Breast epithelium (tissue), 4 donors: ENCODE measurements around the gene TNFRSF6B. TPM values are rescaled to one million over a fixed set of nuclear protein-coding genes. Genes with fewer than 3 reads are reported as not detected.
"Not testable (repeated sequence)": the region's sequence is repeated elsewhere in the genome, so short reads cannot be mapped to it uniquely, and the experiment has no call there.

Experiments used
- DNase-seq, 2 donors: peaks; one replicate each; pipeline ENCODE4 v3.0.0-alpha.2; 2019; ENCODE audit warnings: low spot score in 2 of 2
- H3K27ac ChIP-seq, 2 donors: fragments of 200-600 bp; sonication (generic) in 1 of 2; one replicate each; pipeline ENCODE4 v1.5.1; 2016 to 2019; ENCODE audit warnings: mild to moderate bottlenecking in 1 of 2
- H3K27me3 ChIP-seq, 2 donors: fragments of 200-600 bp; sonication (generic) in 1 of 2; one replicate each; pipeline versions ENCODE4 v1.5.1 to v1.6.0; 2017 to 2019; ENCODE audit warnings: control low read depth in 1 of 2, mild to moderate bottlenecking in 1 of 2
- H3K36me3 ChIP-seq: fragments of 200-600 bp; one replicate; pipeline ENCODE4 v1.5.1; 2019
- H3K4me1 ChIP-seq, 2 donors: fragments of 200-600 bp; sonication (generic); one replicate each; pipeline ENCODE4 v1.5.1; 2016 to 2019; ENCODE audit warnings: control low read depth in 1 of 2
- H3K4me3 ChIP-seq, 3 donors: fragments of 200-600 bp; sonication (generic); 1 replicate in 2 of 3; 2 replicates in 1 of 3; pipeline ENCODE4 v1.5.1; 2016 to 2019; ENCODE audit warnings: mild to moderate bottlenecking in 3 of 3, moderate library complexity in 2 of 3
- H3K9me3 ChIP-seq, 2 donors: fragments of 200-600 bp; sonication (generic) in 1 of 2; one replicate each; pipeline ENCODE4 v1.5.1; 2016 to 2019; ENCODE audit warnings: control low read depth in 1 of 2
- CTCF ChIP-seq, 3 donors: fragments of 450-650 bp; IDR thresholded peaks; one replicate each; pipeline ENCODE4 v1.5.1; 2016 to 2017; ENCODE audit warnings: antibody characterized with exemption in 3 of 3, mild to moderate bottlenecking in 3 of 3, moderate library complexity in 3 of 3
- POLR2A ChIP-seq: fragments of 450-650 bp; IDR thresholded peaks from one replicate; pipeline ENCODE4 v1.6.1; 2016; ENCODE audit warnings: antibody characterized with exemption, mild to moderate bottlenecking, moderate library complexity
- POLR2AphosphoS5 ChIP-seq, 3 donors: sonication (generic); formaldehyde crosslinking; IDR thresholded peaks; one replicate each; pipeline ENCODE4 v1.6.1; 2017; ENCODE audit warnings: antibody characterized with exemption in 3 of 3
- intact Hi-C: fragments of 100-400 bp; cut with DNase I; formaldehyde crosslinking; loops from one replicate; pipeline ENCODE4 v1.15.1; 2023; ENCODE audit warnings: low total_unique reads
- total RNA-seq, 3 donors: library from RNA; depleted of rRNA; stranded (reverse); fragments of >200 nt; gene quantifications; one replicate each; pipeline ENCODE4 v1.1.0, GENCODE V29; 2016

TNFRSF6B gene
- total RNA-seq, 3 donors from 2014 or later: 2.8 to 40.0 (median 7.4) TPM

- TF ChIP-seq POLR2A (no peak), POLR2AphosphoS5 (IDR thresholded peaks at IDR 0.05) (no peak), CTCF (IDR thresholded peaks at IDR 0.05) (no peak)
- intact Hi-C loops: no loop called here
- no peak overlapping the region for H3K4me3 ChIP-seq
- H3K9me3 ChIP-seq: peaks cover 16 to 25% of the 10 kb centered on the region in 2 donors
- H3K27ac ChIP-seq: no peak overlapping the region
- H3K36me3 ChIP-seq: no peaks in the 10 kb centered on the region
- no peaks in the 10 kb centered on the region for H3K4me1 ChIP-seq
- no peaks in the 10 kb centered on the region for H3K27me3 ChIP-seq
- no peak for DNase-seq
Measured at GRCh38 chr20:63714858-63715257, 18.4 kb downstream of the TNFRSF6B start.

DNA sequence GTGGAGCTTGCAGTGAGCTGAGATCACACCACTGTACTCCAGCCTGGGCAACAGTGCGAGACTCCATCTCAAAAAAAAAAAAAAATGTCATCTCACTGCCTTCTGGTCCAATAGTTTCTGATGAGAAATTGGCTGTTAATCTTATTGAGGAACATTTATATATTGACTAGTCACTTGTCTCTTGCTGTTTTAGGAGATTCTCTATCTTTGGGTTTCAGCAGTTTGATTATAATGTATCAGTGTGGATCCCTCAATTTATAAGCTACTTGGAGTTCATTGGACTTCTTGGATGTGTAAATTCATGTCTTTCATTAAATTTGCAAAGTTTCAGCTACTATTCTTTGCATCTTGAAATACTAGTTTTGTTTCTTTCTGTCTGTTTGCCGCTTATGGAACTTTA lies 22.5 kb downstream of the TNFRSF6B start:
- Histone ChIP-seq H3K27me3 (no peaks in the 10 kb centered on the region), H3K9me3 (peaks cover 16 to 23% of the 10 kb centered on the region in 2 donors), H3K4me1 (no peaks in the 10 kb centered on the region), H3K36me3 (no peaks in the 10 kb centered on the region), H3K27ac (no peak overlapping the region), H3K4me3 (no peak overlapping the region)
- no peak for TF ChIP-seq POLR2AphosphoS5 (IDR thresholded peaks at IDR 0.05)
- TF ChIP-seq POLR2A: no peak
- TF ChIP-seq CTCF (IDR thresholded peaks at IDR 0.05): no peak
- DNase-seq: no peak
- intact Hi-C loops: no loop called here

GRCh38 chr20:63722967-63723622 lies 26.6 kb downstream of the TNFRSF6B start:
- H3K4me1 ChIP-seq, H3K27me3 ChIP-seq, intact Hi-C loops, H3K36me3 ChIP-seq, H3K4me3 ChIP-seq, DNase-seq, H3K27ac ChIP-seq: not testable (repeated sequence)
- H3K9me3 ChIP-seq: peaks cover 16 to 25% of the 10 kb centered on the region in 2 donors

- H3K27ac ChIP-seq, H3K4me1 ChIP-seq, H3K36me3 ChIP-seq, H3K27me3 ChIP-seq, H3K9me3 ChIP-seq, H3K4me3 ChIP-seq, intact Hi-C loops, DNase-seq: not testable (repeated sequence)
Measured at GRCh38 chr20:63730189-63730733, 33.8 kb downstream of the TNFRSF6B start.

DNA sequence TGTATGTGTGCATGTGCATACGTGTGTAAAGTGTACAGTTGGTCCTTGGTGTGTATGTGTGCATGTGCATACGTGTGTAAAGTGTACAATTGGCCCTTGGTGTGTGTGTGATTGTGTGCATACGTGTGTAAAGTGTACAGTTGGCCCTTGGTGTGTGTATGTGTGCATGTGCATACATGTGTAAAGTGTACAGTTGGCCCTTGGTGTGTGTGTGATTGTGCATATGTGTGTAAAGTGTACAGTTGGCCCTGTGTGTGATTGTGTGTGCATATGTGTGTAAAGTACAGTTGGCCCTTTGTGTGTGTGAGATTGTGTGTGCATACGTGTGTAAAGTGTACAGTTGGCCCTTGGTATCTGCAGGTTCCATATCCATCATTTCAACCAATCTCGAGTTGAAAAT lies 35.0 kb downstream of the TNFRSF6B start:
- intact Hi-C loops: no loop called here
- TF ChIP-seq CTCF (IDR thresholded peaks at IDR 0.05): no peak
- no peak for TF ChIP-seq POLR2A
- TF ChIP-seq POLR2AphosphoS5 (IDR thresholded peaks at IDR 0.05): no peak
- Histone ChIP-seq H3K4me3 (no peak overlapping the region), H3K27ac (no peak overlapping the region), H3K27me3 (no peaks in the 10 kb centered on the region), H3K4me1 (no peaks in the 10 kb centered on the region), H3K9me3 (no peaks in the 10 kb centered on the region), H3K36me3 (no peaks in the 10 kb centered on the region)
- no peak for DNase-seq

GRCh38 chr20:63732118-63733095 lies 36.0 kb downstream of the TNFRSF6B start:
- no peaks in the 10 kb centered on the region for H3K9me3 ChIP-seq
- no peaks in the 10 kb centered on the region for H3K36me3 ChIP-seq
- intact Hi-C loops: no loop called here
- peaks cover 0 to 2% of the 10 kb centered on the region in 2 donors for H3K4me1 ChIP-seq
- no peak overlapping the region for H3K4me3 ChIP-seq
- H3K27me3 ChIP-seq: no peaks in the 10 kb centered on the region
- H3K27ac ChIP-seq: no peak overlapping the region
- DNase-seq: no peak
- no peak for TF ChIP-seq CTCF (IDR thresholded peaks at IDR 0.05)
